OCI-LY7 (cell line): Measurements from ENCODE around the gene HSPB7.

Source experiments
- CTCF ChIP-seq: fragments of 200-600 bp; sonication (generic); conservative IDR thresholded peaks from 2 replicates; pipeline ENCODE4 v1.5.1; 2014; ENCODE audit warnings: mild to moderate bottlenecking, antibody characterized with exemption, low read length, moderate library complexity, mixed read lengths
- EZH2phosphoT487 ChIP-seq: fragments of 200-600 bp; sonication (generic); IDR thresholded peaks from 2 replicates; pipeline ENCODE4 v1.6.1; 2018; ENCODE audit warnings: low read depth, borderline replicate concordance, mild to moderate bottlenecking, mixed run types, antibody characterized with exemption, low read length, moderate library complexity, mixed read lengths

- TF ChIP-seq CTCF (no peak), EZH2phosphoT487 (no peak)
Observed at GRCh38 chr1:15966956-15967344, 50.9 kb downstream of the HSPB7 start.
